ENCODE data around the gene ZNF90.
"Not testable (repeated sequence)": the region's sequence is repeated elsewhere in the genome, so short reads cannot be mapped to it uniquely, and the experiment has no call there.

ZNF90 gene

GRCh38 chr19:20077791-20078463 lies at the start of gene ZNF90:
Gene ZNF90 (plus strand): TSS chr19:20078000. CDS start chr19:20078133, 133 bp downstream.
- H3K36me3 Mint-ChIP-seq, result peaks cover 11% of the 10 kb centered on the region
- no peak within 1 kb of the TSS for H3K27ac Mint-ChIP-seq
- peak within 1 kb of the TSS; percentile 89 for H3K4me3 Mint-ChIP-seq
- H3K4me1 Mint-ChIP-seq, result peaks cover 3% of the 10 kb centered on the region
- no peaks in the 10 kb centered on the region for H3K9me3 Mint-ChIP-seq
- peak; percentile 99 for ATAC-seq (ENCODE audit: low read depth)
- no peaks in the 10 kb centered on the region for H3K27me3 Mint-ChIP-seq
- DNase-seq (ENCODE audit: low spot score in 2 of 2), result peak; percentile 76 to 83

- H3K9me3 Mint-ChIP-seq, result no peaks in the 10 kb centered on the region
- ATAC-seq (ENCODE audit: low read depth) (no peak), DNase-seq (ENCODE audit: low spot score in 2 of 2) (no peak)
- H3K4me1 Mint-ChIP-seq, result no peaks in the 10 kb centered on the region
- no peaks in the 10 kb centered on the region for H3K27me3 Mint-ChIP-seq
- peaks cover 26% of the 10 kb centered on the region for H3K36me3 Mint-ChIP-seq
- H3K4me3 Mint-ChIP-seq, result no peak overlapping the region
- no peak overlapping the region for H3K27ac Mint-ChIP-seq
These were observed 49.2 kb upstream of the ZNF90 start for GRCh38 chr19:20028611-20029010.

- Mint-ChIP-seq H3K4me3 (no peak overlapping the region), H3K27ac (no peak overlapping the region), H3K27me3 (no peaks in the 10 kb centered on the region), H3K4me1 (peaks cover 6% of the 10 kb centered on the region), H3K36me3 (peaks cover 11% of the 10 kb centered on the region), H3K9me3 (no peaks in the 10 kb centered on the region)
- no peak for DNase-seq (ENCODE audit: low spot score in 2 of 2)
- ATAC-seq (ENCODE audit: low read depth), result no peak
These were observed 41.9 kb upstream of the ZNF90 start for GRCh38 chr19:20035935-20036334.

- peaks cover 4% of the 10 kb centered on the region for H3K36me3 Mint-ChIP-seq
- peaks cover 6% of the 10 kb centered on the region for H3K4me1 Mint-ChIP-seq
- H3K27me3 Mint-ChIP-seq, result no peaks in the 10 kb centered on the region
- H3K27ac Mint-ChIP-seq, result peak overlapping the region; percentile 95
- ATAC-seq (ENCODE audit: low read depth), result no peak
- no peak for DNase-seq (ENCODE audit: low spot score in 2 of 2)
- H3K4me3 Mint-ChIP-seq, result peak overlapping the region; percentile 99
- H3K9me3 Mint-ChIP-seq, result no peaks in the 10 kb centered on the region
These were observed 39.2 kb upstream of the ZNF90 start for GRCh38 chr19:20038358-20039202.

- Mint-ChIP-seq H3K9me3 (no peaks in the 10 kb centered on the region), H3K27ac (peak within 1 kb of the TSS; percentile 95), H3K4me3 (peak within 1 kb of the TSS; percentile 99), H3K27me3 (no peaks in the 10 kb centered on the region), H3K36me3 (no peaks in the 10 kb centered on the region), H3K4me1 (peaks cover 6% of the 10 kb centered on the region)
- ATAC-seq (ENCODE audit: low read depth), result peak; percentile 98
- DNase-seq (ENCODE audit: low spot score in 2 of 2), result peak; percentile 86 to 92
These were observed 38.5 kb upstream of the ZNF90 start, which contains the start of gene ZNF682 for GRCh38 chr19:20039203-20039723. Gene ZNF682 (minus strand): TSS chr19:20039505. CDS start chr19:20039345, 160 bp downstream.

GRCh38 chr19:20044663-20045062 lies 33.1 kb upstream of the ZNF90 start:
- no peak overlapping the region for H3K27ac Mint-ChIP-seq
- no peaks in the 10 kb centered on the region for H3K27me3 Mint-ChIP-seq
- H3K9me3 Mint-ChIP-seq, result no peaks in the 10 kb centered on the region
- no peaks in the 10 kb centered on the region for H3K4me1 Mint-ChIP-seq
- no peaks in the 10 kb centered on the region for H3K36me3 Mint-ChIP-seq
- H3K4me3 Mint-ChIP-seq, result no peak overlapping the region
- DNase-seq (ENCODE audit: low spot score in 2 of 2), result no peak
- ATAC-seq (ENCODE audit: low read depth), result no peak

GRCh38 chr19:20045742-20046141 lies 32.1 kb upstream of the ZNF90 start:
- H3K9me3 Mint-ChIP-seq; DNase-seq (ENCODE audit: low spot score in 2 of 2); H3K4me3 Mint-ChIP-seq; H3K4me1 Mint-ChIP-seq; H3K36me3 Mint-ChIP-seq; ATAC-seq (ENCODE audit: low read depth); H3K27me3 Mint-ChIP-seq; H3K27ac Mint-ChIP-seq: not testable (repeated sequence)

GRCh38 chr19:20051841-20052768 lies 25.7 kb upstream of the ZNF90 start:
- Mint-ChIP-seq H3K4me1 (peaks cover 5% of the 10 kb centered on the region), H3K27me3 (no peaks in the 10 kb centered on the region), H3K27ac (peak overlapping the region; percentile 74), H3K36me3 (no peaks in the 10 kb centered on the region), H3K9me3 (peaks cover 2% of the 10 kb centered on the region), H3K4me3 (peak overlapping the region; percentile 98)
- DNase-seq (ENCODE audit: low spot score in 2 of 2), result peak; percentile 18 to 40
- peak; percentile 91 for ATAC-seq (ENCODE audit: low read depth)

GRCh38 chr19:20058738-20059137 lies 19.1 kb upstream of the ZNF90 start:
- DNase-seq (ENCODE audit: low spot score in 2 of 2); H3K36me3 Mint-ChIP-seq; ATAC-seq (ENCODE audit: low read depth); H3K4me3 Mint-ChIP-seq; H3K27ac Mint-ChIP-seq; H3K27me3 Mint-ChIP-seq; H3K9me3 Mint-ChIP-seq; H3K4me1 Mint-ChIP-seq: not testable (repeated sequence)

- no peak for DNase-seq (ENCODE audit: low spot score in 2 of 2)
- no peak overlapping the region for H3K27ac Mint-ChIP-seq
- H3K4me1 Mint-ChIP-seq, result no peaks in the 10 kb centered on the region
- H3K9me3 Mint-ChIP-seq, result no peaks in the 10 kb centered on the region
- peaks cover 4% of the 10 kb centered on the region for H3K27me3 Mint-ChIP-seq
- ATAC-seq (ENCODE audit: low read depth), result no peak
- H3K36me3 Mint-ChIP-seq, result no peaks in the 10 kb centered on the region
- H3K4me3 Mint-ChIP-seq, result no peak overlapping the region
These were observed 17.5 kb upstream of the ZNF90 start for GRCh38 chr19:20060282-20060681.

GRCh38 chr19:20066861-20067260 lies 10.9 kb upstream of the ZNF90 start:
- H3K4me3 Mint-ChIP-seq, result no peak overlapping the region
- peaks cover 6% of the 10 kb centered on the region for H3K9me3 Mint-ChIP-seq
- H3K4me1 Mint-ChIP-seq, result no peaks in the 10 kb centered on the region
- peaks cover 2% of the 10 kb centered on the region for H3K36me3 Mint-ChIP-seq
- peaks cover 4% of the 10 kb centered on the region for H3K27me3 Mint-ChIP-seq
- DNase-seq (ENCODE audit: low spot score in 2 of 2) (no peak), ATAC-seq (ENCODE audit: low read depth) (no peak)
- no peak overlapping the region for H3K27ac Mint-ChIP-seq

- H3K27me3 Mint-ChIP-seq, result peaks cover 4% of the 10 kb centered on the region
- H3K27ac Mint-ChIP-seq, result no peak overlapping the region
- H3K4me1 Mint-ChIP-seq, result no peaks in the 10 kb centered on the region
- DNase-seq (ENCODE audit: low spot score in 2 of 2) (no peak), ATAC-seq (ENCODE audit: low read depth) (no peak)
- H3K4me3 Mint-ChIP-seq, result no peak overlapping the region
- peaks cover 2% of the 10 kb centered on the region for H3K36me3 Mint-ChIP-seq
- H3K9me3 Mint-ChIP-seq, result peaks cover 7% of the 10 kb centered on the region
These were observed 9.9 kb upstream of the ZNF90 start for GRCh38 chr19:20067943-20068342.

- not testable (repeated sequence) for H3K27me3 Mint-ChIP-seq, H3K4me3 Mint-ChIP-seq, H3K36me3 Mint-ChIP-seq
These were observed 9.2 kb upstream of the ZNF90 start for GRCh38 chr19:20068559-20068958.

More at GRCh38 chr19:20068559-20068958, 9.2 kb upstream of the ZNF90 start:
- H3K27ac Mint-ChIP-seq; ATAC-seq (ENCODE audit: low read depth); H3K4me1 Mint-ChIP-seq; DNase-seq (ENCODE audit: low spot score in 2 of 2); H3K9me3 Mint-ChIP-seq: not testable (repeated sequence)
